Measurements from ENCODE around the gene DHRS1.

The DHRS1 gene

GRCh38 chr14:24260026-24260779, 39.4 kb downstream of the DHRS1 start:
- Mint-ChIP-seq H3K9me3 (no peaks in the 10 kb centered on the region), H3K4me1 (no peaks in the 10 kb centered on the region), H3K4me3 (no peak overlapping the region), H3K36me3 (peaks cover 2% of the 10 kb centered on the region), H3K27ac (no peak overlapping the region)
- DNase-seq (ENCODE audit: low spot score in 2 of 2) (no peak), ATAC-seq (no peak)

GRCh38 chr14:24259282-24260025, 40.1 kb downstream of the DHRS1 start:
- Mint-ChIP-seq H3K4me3 (no peak overlapping the region), H3K36me3 (peaks cover 5% of the 10 kb centered on the region), H3K9me3 (no peaks in the 10 kb centered on the region), H3K27ac (no peak overlapping the region), H3K4me1 (no peaks in the 10 kb centered on the region)
- ATAC-seq (no peak), DNase-seq (ENCODE audit: low spot score in 2 of 2) (no peak)

- Mint-ChIP-seq H3K4me1 (no peaks in the 10 kb centered on the region), H3K36me3 (peaks cover 5% of the 10 kb centered on the region), H3K4me3 (no peak overlapping the region), H3K9me3 (no peaks in the 10 kb centered on the region), H3K27ac (no peak overlapping the region)
- DNase-seq (ENCODE audit: low spot score in 2 of 2) (no peak), ATAC-seq (no peak)
These were observed 40.9 kb downstream of the DHRS1 start for GRCh38 chr14:24258548-24259265.

- no peak for ATAC-seq
- H3K4me3 Mint-ChIP-seq, result no peak overlapping the region
- DNase-seq (ENCODE audit: low spot score in 2 of 2), result no peak
- no peaks in the 10 kb centered on the region for H3K4me1 Mint-ChIP-seq
- no peaks in the 10 kb centered on the region for H3K9me3 Mint-ChIP-seq
- no peak overlapping the region for H3K27ac Mint-ChIP-seq
- peaks cover 5% of the 10 kb centered on the region for H3K36me3 Mint-ChIP-seq
These were observed 41.5 kb downstream of the DHRS1 start for GRCh38 chr14:24258119-24258518.

GRCh38 chr14:24256960-24257359, 42.6 kb downstream of the DHRS1 start:
- Mint-ChIP-seq H3K4me1 (no peaks in the 10 kb centered on the region), H3K27ac (peak overlapping the region; percentile 68), H3K36me3 (peaks cover 5% of the 10 kb centered on the region), H3K9me3 (no peaks in the 10 kb centered on the region), H3K4me3 (no peak overlapping the region)
- ATAC-seq (no peak), DNase-seq (ENCODE audit: low spot score in 2 of 2) (no peak)

- no peak for ATAC-seq
- DNase-seq (ENCODE audit: low spot score in 2 of 2), result no peak
- no peak overlapping the region for H3K4me3 Mint-ChIP-seq
- no peaks in the 10 kb centered on the region for H3K9me3 Mint-ChIP-seq
- no peaks in the 10 kb centered on the region for H3K4me1 Mint-ChIP-seq
- H3K27ac Mint-ChIP-seq, result peak overlapping the region; percentile 68
- peaks cover 5% of the 10 kb centered on the region for H3K36me3 Mint-ChIP-seq
These were observed 43.5 kb downstream of the DHRS1 start for GRCh38 chr14:24255931-24256711.

- no peaks in the 10 kb centered on the region for H3K9me3 Mint-ChIP-seq
- DNase-seq (ENCODE audit: low spot score in 2 of 2) (no peak), ATAC-seq (no peak)
- H3K4me3 Mint-ChIP-seq, result no peak overlapping the region
- H3K27ac Mint-ChIP-seq, result no peak overlapping the region
- H3K36me3 Mint-ChIP-seq, result peaks cover 5% of the 10 kb centered on the region
- H3K4me1 Mint-ChIP-seq, result peaks cover 3% of the 10 kb centered on the region
These were observed 44.1 kb downstream of the DHRS1 start for GRCh38 chr14:24255438-24255837.

GRCh38 chr14:24254630-24255392, 44.8 kb downstream of the DHRS1 start:
- no peak overlapping the region for H3K27ac Mint-ChIP-seq
- H3K9me3 Mint-ChIP-seq, result no peaks in the 10 kb centered on the region
- H3K4me1 Mint-ChIP-seq, result peaks cover 9% of the 10 kb centered on the region
- no peak overlapping the region for H3K4me3 Mint-ChIP-seq
- H3K36me3 Mint-ChIP-seq, result peaks cover 5% of the 10 kb centered on the region
- DNase-seq (ENCODE audit: low spot score in 2 of 2) (no peak), ATAC-seq (no peak)

GRCh38 chr14:24253936-24254335, 45.6 kb downstream of the DHRS1 start:
- DNase-seq (ENCODE audit: low spot score in 2 of 2) (no peak), ATAC-seq (no peak)
- Mint-ChIP-seq H3K36me3 (peaks cover 5% of the 10 kb centered on the region), H3K27ac (no peak overlapping the region), H3K9me3 (no peaks in the 10 kb centered on the region), H3K4me3 (no peak overlapping the region), H3K4me1 (peaks cover 14% of the 10 kb centered on the region)

- ATAC-seq, result no peak
- Mint-ChIP-seq H3K4me1 (peaks cover 19% of the 10 kb centered on the region), H3K36me3 (peaks cover 5% of the 10 kb centered on the region), H3K27ac (no peak overlapping the region), H3K9me3 (no peaks in the 10 kb centered on the region), H3K4me3 (no peak overlapping the region)
- no peak for DNase-seq (ENCODE audit: low spot score in 2 of 2)
These were observed 47.1 kb downstream of the DHRS1 start for GRCh38 chr14:24252289-24253124.

GRCh38 chr14:24251880-24252288, 47.7 kb downstream of the DHRS1 start:
- no peak for DNase-seq (ENCODE audit: low spot score in 2 of 2)
- peaks cover 25% of the 10 kb centered on the region for H3K4me1 Mint-ChIP-seq
- no peaks in the 10 kb centered on the region for H3K9me3 Mint-ChIP-seq
- peaks cover 5% of the 10 kb centered on the region for H3K36me3 Mint-ChIP-seq
- no peak overlapping the region for H3K4me3 Mint-ChIP-seq
- H3K27ac Mint-ChIP-seq, result peak overlapping the region; percentile 65
- ATAC-seq, result no peak

GRCh38 chr14:24250354-24250753, 49.2 kb downstream of the DHRS1 start:
- Mint-ChIP-seq H3K4me3 (no peak overlapping the region), H3K9me3 (no peaks in the 10 kb centered on the region), H3K4me1 (peaks cover 29% of the 10 kb centered on the region), H3K27ac (peak overlapping the region; percentile 65), H3K36me3 (peaks cover 4% of the 10 kb centered on the region)
- DNase-seq (ENCODE audit: low spot score in 2 of 2), result no peak
- no peak for ATAC-seq

- Mint-ChIP-seq H3K36me3 (no peaks in the 10 kb centered on the region), H3K4me1 (peaks cover 34% of the 10 kb centered on the region), H3K27ac (peak overlapping the region; percentile 65), H3K9me3 (no peaks in the 10 kb centered on the region), H3K4me3 (no peak overlapping the region)
- no peak for ATAC-seq
- DNase-seq (ENCODE audit: low spot score in 2 of 2), result no peak
These were observed 50.2 kb downstream of the DHRS1 start for GRCh38 chr14:24249230-24250021.
